SH-SY5Y (cell line): Measurements from ENCODE around the gene DYNLL1.

Experiments
- GATA2 ChIP-seq: IDR thresholded peaks from 2 replicates; pipeline ENCODE4 v1.6.1; 2011; ENCODE audit warnings: mild to moderate bottlenecking, low read depth, low read length
- GATA3 ChIP-seq: IDR thresholded peaks from 2 replicates; pipeline ENCODE4 v1.6.1; 2011; ENCODE audit warnings: low read depth, mild to moderate bottlenecking, low read length, moderate library complexity

DNA sequence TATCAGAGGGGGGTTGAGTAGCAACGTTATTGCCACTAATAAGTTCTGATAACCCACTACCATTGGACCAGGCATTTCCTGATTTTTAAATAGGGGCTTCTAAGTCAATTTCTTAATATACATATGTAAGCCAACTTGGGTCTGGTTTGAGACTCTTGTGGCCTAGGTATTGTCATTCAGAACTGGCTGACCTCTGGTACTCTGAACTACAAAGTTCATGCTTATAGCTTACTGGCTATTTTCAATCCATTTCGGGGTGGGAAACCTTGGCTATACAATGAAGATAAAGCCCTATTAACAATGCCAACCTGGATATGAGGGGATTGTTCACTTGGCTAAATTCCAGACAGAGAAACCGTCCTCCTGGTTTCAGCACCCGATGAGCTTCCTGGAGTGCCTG lies 8.7 kb downstream of the DYNLL1 start:
- TF ChIP-seq GATA2 (no peak), GATA3 (no peak)
